ENCODE results near the gene SEMA3B.

Gene SEMA3B

GRCh38 chr3:50320853-50321335, 51.9 kb downstream of the SEMA3B start (continued):
- no peak for TF ChIP-seq FEZF1 (tag by site-specific recombination; IDR thresholded peaks at IDR 0.05)
- no peak for TF ChIP-seq ZNF404 (tag by site-specific recombination; IDR thresholded peaks at IDR 0.05)
- TF ChIP-seq ZNF211 (tag by site-specific recombination; IDR thresholded peaks at IDR 0.05; ENCODE audit: low read depth) = no peak
- no peak for TF ChIP-seq ZNF10 (tag by site-specific recombination; IDR thresholded peaks at IDR 0.05)
- TF ChIP-seq KLF7 (tag by site-specific recombination; IDR thresholded peaks at IDR 0.05; ENCODE audit: borderline replicate concordance) = no peak
- no peak for TF ChIP-seq AEBP2 (tag by site-specific recombination; IDR thresholded peaks at IDR 0.05; ENCODE audit: borderline replicate concordance)
- TF ChIP-seq ZNF701 (tag by site-specific recombination; IDR thresholded peaks at IDR 0.05) = no peak
- no peak for TF ChIP-seq ZNF324 (tag by site-specific recombination; IDR thresholded peaks at IDR 0.05)
- TF ChIP-seq BCL6B (tag by site-specific recombination; IDR thresholded peaks at IDR 0.05) = no peak
- no peak for TF ChIP-seq ZNF292 (tag by site-specific recombination; IDR thresholded peaks at IDR 0.05; ENCODE audit: borderline replicate concordance, low read depth)
- no peak for TF ChIP-seq ZNF585B (tag by site-specific recombination; IDR thresholded peaks at IDR 0.05)
- no peak for TF ChIP-seq ZFHX2 (tag by site-specific recombination; conservative IDR thresholded peaks at IDR 0.05)
- TF ChIP-seq SCRT2 (tag by site-specific recombination; IDR thresholded peaks at IDR 0.05) = no peak
- TF ChIP-seq ZNF777 (tag by site-specific recombination; IDR thresholded peaks at IDR 0.05; ENCODE audit: borderline replicate concordance) = no peak
- TF ChIP-seq ZNF433 (tag by site-specific recombination; IDR thresholded peaks at IDR 0.05; ENCODE audit: low read depth) = no peak
- TF ChIP-seq ZNF16 (tag by site-specific recombination; IDR thresholded peaks at IDR 0.05; ENCODE audit: low read depth) = no peak
- TF ChIP-seq ZNF2 (tag by site-specific recombination; IDR thresholded peaks at IDR 0.05) = no peak
- TF ChIP-seq ZNF76 (tag by site-specific recombination; IDR thresholded peaks at IDR 0.05; ENCODE audit: borderline replicate concordance, low read depth) = no peak
- no peak for TF ChIP-seq ZNF501 (tag by site-specific recombination; IDR thresholded peaks at IDR 0.05)
- TF ChIP-seq, protein P1, sequence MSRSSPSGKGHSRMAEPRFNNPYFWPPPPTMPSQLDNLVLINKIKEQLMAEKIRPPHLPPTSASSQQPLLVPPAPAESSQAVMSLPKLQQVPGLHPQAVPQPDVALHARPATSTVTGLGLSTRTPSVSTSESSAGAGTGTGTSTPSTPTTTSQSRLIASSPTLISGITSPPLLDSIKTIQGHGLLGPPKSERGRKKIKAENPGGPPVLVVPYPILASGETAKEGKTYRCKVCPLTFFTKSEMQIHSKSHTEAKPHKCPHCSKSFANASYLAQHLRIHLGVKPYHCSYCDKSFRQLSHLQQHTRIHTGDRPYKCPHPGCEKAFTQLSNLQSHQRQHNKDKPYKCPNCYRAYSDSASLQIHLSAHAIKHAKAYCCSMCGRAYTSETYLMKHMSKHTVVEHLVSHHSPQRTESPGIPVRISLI (tag by site-specific recombination; IDR thresholded peaks at IDR 0.05) = no peak
- no peak for TF ChIP-seq KLF1 (tag by site-specific recombination; IDR thresholded peaks at IDR 0.05)
- TF ChIP-seq ZNF530 (tag by site-specific recombination; IDR thresholded peaks at IDR 0.05; ENCODE audit: low read depth) = no peak
- TF ChIP-seq ZFP37 (tag by site-specific recombination; IDR thresholded peaks at IDR 0.05) = no peak
- no peak for TF ChIP-seq ZNF639 (tag by site-specific recombination; IDR thresholded peaks at IDR 0.05)
- TF ChIP-seq, protein P2, sequence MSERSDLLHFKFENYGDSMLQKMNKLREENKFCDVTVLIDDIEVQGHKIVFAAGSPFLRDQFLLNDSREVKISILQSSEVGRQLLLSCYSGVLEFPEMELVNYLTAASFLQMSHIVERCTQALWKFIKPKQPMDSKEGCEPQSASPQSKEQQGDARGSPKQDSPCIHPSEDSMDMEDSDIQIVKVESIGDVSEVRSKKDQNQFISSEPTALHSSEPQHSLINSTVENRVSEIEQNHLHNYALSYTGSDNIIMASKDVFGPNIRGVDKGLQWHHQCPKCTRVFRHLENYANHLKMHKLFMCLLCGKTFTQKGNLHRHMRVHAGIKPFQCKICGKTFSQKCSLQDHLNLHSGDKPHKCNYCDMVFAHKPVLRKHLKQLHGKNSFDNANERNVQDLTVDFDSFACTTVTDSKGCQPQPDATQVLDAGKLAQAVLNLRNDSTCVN (tag by site-specific recombination; optimal IDR thresholded peaks at IDR 0.05) = peak; percentile 72
- TF ChIP-seq, protein P3, sequence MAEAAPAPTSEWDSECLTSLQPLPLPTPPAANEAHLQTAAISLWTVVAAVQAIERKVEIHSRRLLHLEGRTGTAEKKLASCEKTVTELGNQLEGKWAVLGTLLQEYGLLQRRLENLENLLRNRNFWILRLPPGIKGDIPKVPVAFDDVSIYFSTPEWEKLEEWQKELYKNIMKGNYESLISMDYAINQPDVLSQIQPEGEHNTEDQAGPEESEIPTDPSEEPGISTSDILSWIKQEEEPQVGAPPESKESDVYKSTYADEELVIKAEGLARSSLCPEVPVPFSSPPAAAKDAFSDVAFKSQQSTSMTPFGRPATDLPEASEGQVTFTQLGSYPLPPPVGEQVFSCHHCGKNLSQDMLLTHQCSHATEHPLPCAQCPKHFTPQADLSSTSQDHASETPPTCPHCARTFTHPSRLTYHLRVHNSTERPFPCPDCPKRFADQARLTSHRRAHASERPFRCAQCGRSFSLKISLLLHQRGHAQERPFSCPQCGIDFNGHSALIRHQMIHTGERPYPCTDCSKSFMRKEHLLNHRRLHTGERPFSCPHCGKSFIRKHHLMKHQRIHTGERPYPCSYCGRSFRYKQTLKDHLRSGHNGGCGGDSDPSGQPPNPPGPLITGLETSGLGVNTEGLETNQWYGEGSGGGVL (tag by site-specific recombination; IDR thresholded peaks at IDR 0.05) = peak; percentile 22; the same call in 1 of the 2 replicates
- no peak for TF ChIP-seq OSR2 (tag by site-specific recombination; IDR thresholded peaks at IDR 0.05)
- TF ChIP-seq PBX3 (CRISPR knock-in tag; IDR thresholded peaks at IDR 0.05) = no peak
- no peak for TF ChIP-seq HOXC10 (CRISPR knock-in tag; IDR thresholded peaks at IDR 0.05)
- TF ChIP-seq GFI1B (tag by site-specific recombination; IDR thresholded peaks at IDR 0.05) = no peak
- no peak for TF ChIP-seq ZNF394 (tag by site-specific recombination; IDR thresholded peaks at IDR 0.05; ENCODE audit: borderline replicate concordance)
